Measurements from ENCODE around the gene SMOC2.

The SMOC2 gene

DNA sequence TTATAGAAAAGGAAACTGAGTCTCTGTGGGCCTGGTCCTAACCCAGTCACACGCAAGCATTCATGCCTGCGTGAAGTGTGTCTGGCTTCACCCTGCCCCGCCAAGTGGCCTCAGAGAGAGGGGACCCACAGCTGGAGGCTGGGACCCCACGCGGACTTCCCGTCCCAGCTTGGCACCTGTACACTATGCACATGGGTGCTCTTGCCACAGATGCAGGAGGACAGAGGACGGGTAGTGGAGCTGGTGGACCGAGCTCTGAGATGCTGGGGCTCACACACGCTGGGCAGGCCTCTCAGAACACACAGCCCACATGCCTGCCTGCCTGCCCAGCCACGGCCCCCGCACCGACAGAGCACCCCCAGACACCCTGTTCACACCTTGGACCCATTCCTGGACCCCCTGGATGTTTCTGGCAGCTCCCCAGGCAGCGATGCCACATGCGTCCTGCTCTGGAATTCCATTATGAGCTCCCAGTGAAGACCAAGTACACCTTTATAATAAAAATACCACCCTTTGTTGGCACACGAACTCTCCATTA lies 24.9 kb upstream of the SMOC2 start:
- no peak for DNase-seq

DNA sequence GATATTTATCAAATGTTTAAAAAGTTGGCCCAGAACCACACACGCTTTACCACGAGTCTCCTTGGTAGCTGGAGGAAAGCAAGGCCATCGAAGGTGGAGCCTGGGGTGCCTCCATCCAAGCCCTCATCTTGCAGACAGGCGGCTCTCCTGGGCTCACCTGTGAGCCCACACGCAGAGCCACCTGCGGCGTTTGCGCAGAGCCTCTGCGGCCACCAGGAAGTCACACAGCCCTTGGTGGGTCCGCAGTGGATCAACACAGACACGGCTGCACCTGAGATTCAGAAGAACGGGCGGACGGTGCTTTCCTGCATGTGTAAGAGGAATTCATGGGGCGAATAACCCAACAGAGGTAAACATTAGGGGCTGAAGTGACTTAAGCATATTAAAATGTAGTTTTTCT lies 24.5 kb upstream of the SMOC2 start:
- no peak for DNase-seq

DNA sequence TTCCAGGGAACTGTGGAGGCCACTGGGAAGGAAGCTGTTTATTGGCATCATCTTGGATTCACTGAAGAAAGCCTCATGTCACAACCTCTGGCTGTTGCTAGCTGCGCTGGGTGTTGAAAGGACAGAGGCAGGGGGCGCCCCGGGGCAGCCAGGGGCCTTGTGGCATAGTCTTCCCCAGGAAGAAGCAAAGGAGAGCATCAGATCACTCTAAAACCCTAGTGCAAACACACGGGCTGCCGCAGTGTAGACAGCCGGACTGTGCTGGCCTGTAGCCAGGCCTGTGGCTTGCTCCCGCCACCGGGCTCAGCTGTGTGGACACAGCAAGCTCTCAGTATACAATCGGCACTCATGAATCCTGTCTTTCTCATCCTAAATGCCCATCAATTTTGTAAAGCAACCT lies 23.8 kb upstream of the SMOC2 start:
- peak; percentile 74 for DNase-seq

DNA sequence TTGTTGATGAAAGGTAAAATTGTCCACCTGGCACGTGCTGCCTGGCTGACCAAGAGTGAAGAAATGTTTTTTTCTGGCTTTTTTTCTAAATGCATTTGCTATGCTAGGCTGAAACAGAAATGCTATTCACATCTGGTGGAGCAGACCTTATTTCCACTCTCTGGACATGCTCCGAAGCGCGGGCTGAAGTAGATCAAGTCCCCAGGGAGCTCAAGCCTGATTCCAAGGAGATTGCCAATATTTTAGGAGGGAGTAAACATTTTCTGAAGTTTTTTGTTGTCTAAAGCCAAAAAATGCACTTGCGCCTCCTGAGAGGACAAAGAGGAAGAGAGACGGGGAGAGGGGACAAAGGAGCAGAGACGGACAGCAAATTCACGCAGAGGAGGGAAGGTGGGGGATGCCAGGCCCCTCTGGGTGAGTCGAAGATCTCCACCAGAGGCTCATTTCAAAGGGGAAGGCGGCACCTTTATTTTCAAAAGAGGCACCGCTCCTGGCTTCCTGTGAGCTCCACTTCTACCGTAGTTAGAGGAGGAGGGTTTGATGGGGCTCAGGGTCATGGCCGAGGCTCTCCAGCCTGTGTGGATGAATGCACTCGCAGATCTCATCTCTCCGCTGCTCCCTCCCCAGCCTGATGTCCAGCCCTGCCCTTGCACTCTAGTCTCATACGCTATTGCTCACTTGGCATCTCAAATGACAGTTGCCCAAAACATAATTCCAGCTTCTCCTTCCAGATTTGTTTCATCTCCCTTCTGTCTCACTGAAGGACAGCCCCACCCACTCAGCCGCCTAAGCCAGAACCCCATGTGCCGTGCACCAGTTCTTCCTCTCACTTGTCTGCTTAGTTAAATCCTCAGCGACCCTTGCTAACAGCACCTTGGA lies 23.1 kb upstream of the SMOC2 start:
- DNase-seq, result no peak

DNA sequence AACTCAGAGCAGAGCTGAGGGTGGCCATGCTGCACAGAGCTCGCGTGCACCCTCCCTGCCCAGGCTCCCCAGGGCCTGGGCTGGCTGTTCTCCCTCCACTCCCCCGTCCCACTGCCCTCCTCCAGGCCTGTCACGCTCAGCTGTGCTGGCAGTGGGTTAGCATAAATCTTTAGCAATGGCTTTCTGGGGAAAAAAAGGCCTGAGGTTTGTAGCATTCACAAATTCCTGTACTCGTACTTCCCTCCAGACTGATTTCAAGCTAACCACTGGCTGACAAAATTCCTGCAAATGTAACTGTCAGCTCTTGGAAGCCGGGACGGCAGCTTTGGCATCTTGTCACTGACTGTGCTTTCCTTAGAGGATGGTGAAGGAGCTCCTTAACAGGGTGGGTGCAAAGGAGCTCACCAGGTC lies 22.3 kb upstream of the SMOC2 start:
- DNase-seq, result no peak

DNA sequence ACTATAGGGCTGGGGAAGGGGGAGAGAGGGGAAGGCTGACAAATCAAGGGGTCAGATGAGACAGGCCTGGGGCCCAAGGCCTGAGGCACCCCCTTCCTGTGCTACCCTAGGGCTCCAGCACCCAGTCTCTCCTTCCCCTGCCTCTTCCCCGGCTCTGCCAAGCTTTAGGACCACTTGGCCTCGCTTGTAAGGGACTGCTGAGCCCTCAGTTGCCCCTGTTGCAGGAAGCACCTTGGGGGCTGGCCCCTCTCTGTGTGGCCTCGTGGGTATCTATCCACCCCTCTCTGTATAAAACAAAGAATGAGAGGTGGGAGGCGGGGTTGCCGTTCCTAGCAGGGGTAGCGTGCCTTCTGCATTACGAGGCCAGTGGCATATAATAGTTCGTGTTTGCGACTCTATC lies 21.4 kb upstream of the SMOC2 start:
- no peak for DNase-seq

DNA sequence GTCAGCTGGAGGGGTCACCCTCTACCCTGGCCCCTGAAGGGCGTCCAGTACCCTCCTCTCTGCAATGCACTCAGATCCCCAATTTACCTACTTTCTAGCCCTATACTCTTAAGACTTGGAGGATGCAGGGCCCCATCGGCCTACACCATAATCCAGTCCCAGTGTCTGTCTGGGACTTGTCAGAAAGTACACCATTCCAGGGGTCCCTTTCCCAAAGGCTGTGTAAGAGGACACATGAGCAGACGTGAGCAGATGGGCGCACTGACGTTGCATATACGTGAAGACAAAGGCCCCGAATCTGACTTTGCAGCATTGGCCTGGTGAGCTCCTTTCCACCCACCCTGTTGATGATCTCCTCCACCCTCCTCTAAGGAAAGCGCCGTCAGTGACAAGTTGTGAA lies 20.9 kb upstream of the SMOC2 start:
- no peak for DNase-seq

DNA sequence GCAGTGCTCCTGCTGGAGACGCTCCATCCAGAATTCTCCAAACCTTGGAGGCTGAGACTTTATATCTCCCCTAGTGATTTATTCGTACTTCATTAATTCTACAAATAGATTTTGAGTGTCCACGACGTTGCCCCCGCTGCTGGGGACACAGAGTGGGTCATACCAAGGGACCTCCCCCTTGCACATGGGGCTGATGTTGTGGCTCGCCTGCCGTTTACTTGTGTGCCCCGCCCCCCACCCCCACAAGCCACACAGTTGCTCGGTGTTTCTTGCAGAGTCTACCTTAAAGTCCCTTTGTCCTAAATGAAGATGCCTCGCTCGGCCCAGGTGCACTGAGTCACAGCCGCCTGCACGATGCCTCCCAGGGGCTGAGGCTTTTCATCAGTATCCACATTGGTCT lies 20.3 kb upstream of the SMOC2 start:
- no peak for DNase-seq

DNA sequence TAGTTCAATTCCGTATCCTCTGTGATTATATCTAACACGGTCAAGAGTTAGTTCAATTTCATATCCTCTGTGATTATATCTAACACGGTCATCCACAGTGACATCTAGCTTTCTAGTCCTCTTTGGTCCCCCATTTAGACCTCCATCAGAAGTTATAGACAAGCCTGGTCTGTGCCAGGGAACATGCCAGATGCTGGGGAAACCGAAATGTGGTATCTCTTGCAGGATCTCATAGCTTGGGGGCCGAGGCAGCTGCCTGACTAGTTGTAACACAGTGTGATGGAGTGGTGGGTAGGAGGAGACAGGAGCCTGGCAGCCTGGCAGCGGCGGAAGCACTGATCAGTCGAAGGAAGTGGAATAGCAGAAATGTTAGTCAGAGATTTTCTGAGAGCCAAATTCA lies 13.8 kb upstream of the SMOC2 start:
- no peak for DNase-seq

DNA sequence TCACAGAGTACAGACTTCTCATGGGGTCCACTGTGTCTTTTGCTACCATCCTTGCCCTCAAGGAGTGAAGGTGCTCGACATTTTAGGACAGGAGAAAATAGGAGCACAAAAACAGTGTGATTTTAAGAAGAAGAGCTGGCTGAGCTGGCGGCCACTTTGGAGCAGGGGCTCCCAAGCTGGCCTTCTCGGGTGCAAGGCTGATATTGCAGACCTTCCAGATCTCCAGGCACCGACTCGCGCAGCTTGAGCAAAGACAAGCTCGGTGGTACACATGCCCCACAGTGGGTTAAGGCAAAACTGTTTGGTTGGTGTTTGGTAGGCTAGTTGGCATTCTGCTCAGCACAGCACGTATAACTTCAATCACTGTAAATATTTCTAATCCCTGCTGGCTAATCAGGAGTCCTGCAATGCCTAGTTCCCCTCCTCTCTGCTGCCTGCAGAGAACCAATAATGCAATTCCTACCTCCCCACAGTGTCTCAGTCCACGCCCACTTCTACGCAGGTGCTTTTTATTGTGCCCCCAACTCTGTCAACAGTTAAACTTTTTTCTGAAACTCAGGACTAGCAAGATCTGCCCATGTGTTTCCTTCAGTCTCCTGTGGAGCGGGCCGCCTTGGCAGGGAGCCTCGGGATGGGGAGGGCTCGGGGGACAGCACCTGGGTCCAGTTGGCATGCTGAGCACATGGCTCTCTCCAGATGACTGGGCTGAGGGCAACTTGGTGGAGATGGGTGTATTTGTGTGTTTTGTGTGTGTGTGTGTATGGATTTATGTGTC lies 12.7 kb upstream of the SMOC2 start:
- DNase-seq, result no peak

DNA sequence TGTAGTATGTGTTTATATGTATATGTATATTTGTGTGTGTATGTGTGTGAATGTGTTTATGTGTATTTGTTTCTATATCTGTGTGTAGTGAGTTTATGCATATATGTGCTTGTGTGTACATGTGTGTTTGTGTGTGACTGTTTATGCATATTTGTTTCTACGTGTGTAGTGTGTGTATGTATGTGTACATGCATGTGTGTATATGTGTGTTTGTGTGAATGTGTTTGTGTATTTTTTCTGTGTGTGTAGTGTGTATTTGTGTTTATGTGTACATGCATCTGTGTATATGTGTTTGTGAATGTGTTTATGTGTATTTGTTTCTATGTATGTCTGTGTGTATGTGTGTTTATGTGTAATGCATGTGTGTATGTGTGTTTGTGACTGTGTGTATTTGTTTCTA lies 12.1 kb upstream of the SMOC2 start:
- DNase-seq, result no peak

DNA sequence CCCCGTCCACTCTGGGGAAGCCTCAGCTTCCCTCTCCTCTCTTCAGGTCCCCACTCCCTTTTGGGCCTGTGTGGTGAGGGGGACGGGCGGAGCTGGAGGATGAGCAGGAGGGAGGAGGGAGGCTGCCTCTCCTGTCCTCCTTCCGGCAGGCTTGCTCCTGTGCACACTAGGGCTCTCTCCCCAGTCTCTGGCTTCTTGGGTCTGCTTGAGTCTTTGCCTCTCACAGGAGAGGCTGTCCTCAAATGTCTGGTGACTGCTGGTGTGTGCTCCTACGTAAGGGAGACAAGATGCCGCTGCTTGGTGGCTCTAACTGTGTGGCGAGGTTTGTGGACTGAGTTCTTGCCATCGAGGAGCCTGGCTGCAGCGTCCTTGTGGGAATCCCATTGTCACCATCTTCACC lies 8.8 kb upstream of the SMOC2 start:
- DNase-seq, result no peak

DNA sequence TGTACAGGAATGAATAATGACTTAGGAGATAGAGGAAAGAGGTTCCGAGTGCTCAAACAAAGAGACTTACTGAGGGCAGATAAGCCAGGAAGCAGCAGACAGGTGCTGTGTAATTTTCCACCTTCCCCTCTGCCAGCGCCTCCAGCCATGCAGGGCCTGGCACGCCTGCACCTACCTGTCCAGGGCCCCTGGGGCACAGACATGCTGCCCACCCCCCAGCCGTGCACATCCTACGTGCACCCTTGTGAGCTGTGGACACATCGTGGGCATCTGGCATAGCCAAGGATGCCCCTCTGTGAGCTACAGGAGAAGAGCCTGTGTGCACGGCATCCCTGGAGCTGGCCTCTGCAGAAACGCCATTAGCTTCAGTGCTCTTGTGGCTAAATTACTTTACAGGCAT lies 7.1 kb upstream of the SMOC2 start:
- DNase-seq, result no peak

DNA sequence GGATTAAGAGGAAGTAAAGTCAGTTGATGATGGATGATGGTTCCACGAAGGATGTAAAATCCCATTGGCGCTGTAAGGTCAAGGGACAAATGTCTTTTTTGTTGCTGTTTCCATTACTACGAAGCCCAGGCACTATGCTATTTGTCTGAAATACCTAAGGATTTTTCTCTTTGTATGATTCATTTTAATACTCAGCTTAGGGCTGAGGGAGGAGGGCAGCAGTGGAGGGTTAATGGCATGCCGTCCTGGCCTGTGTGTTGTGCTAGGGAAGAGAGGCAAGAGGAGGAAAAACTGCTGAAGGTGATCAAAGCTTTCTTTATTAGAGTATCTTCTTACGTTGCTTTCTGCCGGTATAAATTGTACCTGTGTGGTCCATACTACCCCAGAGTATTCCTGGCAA lies 6.5 kb upstream of the SMOC2 start:
- no peak for DNase-seq

DNA sequence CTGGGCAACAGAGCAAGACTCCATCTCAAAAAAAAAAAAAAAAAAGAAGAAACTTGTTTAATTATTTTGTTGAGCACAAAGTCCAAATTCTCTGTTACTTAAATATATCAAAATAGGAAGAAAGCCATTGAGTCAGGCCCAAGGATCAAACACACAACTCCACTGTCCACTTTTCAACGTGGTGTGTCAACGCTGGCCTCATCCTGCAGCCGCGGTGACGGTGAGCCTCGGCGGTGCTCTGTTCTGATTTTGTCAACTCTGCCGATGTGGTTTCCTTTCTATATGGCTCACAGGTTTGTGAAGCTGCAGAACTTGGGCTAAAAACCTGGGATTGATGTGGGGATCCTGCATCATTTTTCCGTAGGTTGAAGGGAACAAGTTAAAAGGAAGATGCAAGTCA lies 3.2 kb upstream of the SMOC2 start:
- no peak for DNase-seq

DNA sequence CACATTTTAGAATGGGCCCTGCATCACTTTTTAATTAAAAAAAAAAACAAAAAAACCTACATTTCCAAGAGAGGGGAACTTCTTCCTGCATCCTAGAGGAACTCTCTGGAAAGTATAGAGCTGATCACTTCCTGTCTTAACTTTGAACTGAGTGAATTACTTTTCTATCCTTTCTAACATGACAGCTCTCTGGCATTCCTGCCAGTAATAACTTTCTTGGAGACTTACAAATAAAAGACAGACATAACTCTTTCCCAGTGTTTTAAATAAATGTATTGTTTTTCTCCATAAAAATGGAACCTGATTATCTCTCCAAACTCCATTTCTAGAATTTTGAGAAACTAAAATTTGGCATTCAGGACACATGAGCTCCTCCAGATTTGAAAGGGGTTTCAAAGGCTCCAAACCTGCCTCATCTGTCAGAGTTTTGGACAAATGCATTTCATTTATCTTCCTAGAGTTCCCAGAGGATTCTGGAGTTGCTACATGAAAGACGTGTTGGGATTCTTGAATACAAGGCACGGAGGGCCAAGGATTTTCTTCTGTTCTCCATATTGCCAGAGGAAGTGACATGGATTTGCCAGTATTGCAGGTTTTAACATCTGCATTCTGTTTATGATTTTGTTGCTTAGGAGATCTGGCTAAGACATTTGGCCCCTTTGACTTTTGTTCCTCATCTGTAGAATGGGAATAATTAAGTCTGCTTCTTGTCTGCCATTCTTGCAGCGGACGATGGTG lies 2.0 kb upstream of the SMOC2 start:
- DNase-seq, result no peak

DNA sequence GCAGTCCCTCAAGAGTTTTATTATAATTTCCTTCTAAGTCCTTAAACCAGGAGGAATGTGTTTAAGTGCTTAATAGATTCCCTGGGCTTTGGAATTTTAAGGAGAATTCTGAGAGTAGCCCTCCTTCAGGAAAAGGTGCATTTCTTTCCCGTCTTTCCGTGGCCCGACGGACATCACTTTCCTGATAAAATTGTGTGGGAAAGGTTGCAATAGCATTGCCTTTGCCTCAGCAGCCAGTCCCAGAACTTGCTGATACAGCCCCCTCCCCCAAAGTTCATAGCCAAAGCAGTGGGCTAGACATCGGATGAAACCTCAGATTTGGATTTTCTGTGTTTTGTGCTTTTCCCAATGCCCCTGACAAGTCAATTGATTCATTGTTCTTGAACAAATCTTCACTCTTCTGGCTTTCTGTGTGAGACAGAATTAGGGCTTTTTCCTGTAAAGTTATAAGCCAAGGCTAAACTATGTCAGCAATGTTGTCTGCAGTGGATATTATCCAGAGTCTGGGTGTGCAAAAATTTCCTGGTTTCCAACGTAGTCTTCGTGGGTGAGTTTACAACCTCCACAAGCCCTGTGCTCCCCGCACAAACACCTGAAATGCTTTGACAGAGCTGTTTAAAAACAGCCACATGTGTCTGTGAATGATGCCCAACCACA lies 1.1 kb upstream of the SMOC2 start:
- DNase-seq, result no peak

DNA sequence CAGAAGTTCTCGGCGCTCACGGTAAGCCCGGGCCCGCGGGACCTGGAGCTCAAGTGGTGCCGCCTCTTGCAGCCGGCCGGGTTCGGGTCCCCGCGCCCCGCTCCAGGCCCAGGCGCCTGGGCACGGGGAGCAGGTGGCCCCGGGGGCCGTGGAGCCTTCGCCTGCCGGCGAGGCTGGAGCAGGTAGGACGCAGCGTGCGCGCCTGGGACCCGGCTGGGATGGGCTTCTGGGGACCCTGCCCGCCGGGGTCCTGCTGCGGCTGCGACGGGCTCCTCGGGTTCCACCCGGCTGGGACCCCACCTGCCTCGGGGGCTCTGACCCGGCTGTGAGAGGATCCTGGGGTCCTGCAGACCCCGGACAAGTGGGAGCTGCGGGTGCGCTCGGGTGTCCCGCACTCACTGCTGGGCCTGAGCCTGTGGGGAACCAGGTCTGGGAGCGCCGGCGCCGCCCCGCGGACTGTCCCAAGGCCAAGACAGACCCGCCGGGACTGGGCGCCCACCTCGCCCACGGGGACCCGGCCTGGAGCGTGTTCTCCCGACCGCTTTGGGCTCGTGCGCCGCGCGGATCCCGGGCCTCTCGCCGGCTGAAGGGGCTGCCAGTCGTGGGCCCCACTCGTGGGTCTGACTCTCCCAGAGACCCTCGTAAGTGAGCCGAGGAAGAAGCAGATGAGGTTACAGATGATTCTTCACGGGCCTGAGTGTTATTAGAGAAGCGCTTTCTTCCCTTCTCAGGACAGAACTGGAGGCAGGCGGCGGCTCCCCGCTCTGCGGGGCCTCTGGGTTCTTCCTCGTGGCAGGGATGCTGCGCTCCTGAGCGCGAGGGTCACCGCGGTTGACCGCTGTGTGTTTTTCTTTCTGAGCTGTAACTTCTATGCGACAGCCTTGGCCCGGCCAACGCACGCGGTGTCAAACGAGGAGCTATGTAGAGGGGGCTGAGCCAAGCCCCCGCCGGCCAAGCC lies 729 bp downstream of the SMOC2 start:
- DNase-seq, result no peak

DNA sequence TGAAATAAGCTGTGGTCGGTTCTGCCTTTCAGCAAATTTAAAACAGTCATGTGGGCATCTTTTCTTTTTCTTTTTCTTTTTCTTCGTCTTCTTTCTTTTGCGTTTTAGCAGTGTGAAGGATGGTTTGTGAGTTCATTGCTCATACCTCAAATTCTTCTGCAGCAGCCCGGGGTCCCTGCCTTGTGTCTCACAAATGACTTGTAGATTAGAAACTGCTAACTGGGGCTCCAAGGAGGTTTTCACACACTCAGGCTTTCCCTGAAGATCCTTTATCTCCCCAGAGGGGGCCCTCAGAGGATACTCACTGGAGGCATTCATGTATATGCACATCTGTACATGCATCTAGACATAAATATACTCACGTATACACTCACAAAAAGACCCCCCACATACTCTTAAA lies 1.7 kb downstream of the SMOC2 start:
- no peak for DNase-seq

DNA sequence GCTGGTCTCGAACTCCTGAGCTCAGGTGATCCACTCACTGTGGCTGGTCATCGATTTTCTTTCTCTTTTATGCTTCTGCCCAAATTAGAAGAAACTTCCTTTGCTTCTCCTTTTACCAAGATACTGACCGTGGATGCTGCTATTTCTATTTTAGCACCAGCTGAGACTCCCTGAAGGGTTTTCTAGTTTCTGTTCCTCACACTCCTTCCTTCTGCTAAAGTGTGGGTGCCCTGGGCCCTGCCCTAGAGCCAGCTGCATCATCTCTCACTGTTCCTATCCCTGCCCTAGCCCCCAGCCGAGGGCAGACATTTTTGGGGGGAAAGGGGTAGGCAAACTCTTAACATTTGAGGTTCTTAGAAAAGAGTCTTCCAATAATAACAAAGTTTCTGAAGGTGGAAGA lies 6.3 kb downstream of the SMOC2 start:
- DNase-seq, result no peak

DNA sequence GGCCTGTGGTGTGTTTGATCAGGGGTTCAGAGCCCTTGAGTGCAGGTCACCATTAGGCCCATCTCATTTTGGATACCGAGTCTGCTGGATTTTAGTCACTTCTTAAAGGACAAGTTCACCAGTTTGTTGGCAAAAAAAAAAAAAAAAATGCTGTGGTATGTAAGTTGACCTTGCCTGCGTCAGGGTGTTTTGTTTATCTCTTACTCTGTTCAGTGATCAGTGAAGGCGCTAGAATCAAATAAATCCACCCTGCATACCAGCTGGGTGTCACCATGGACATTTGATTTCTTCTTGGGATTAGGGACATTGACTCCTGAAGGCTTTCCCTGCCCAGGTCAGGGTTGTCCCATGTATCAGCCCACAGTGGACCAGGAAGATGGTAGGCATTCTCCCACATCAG lies 6.7 kb downstream of the SMOC2 start:
- no peak for DNase-seq
